GM23338 (cell line): Measurements from ENCODE around the gene PTPN5. TPM values are rescaled to one million over a fixed set of nuclear protein-coding genes. Genes with fewer than 3 reads are reported as not detected.

Experiments
- ATAC-seq: fragments of 200-7000 bp; cut with Tn5 transposase; 3 replicates; pipeline ENCODE4 v1.9.1; 2020
- DNase-seq: peaks from one replicate; pipeline ENCODE4 v3.0.0-alpha.2; 2015; ENCODE audit warnings: low spot score
- H2AFZ ChIP-seq: fragments of 200-600 bp; sonication (generic); 2 replicates; pipeline ENCODE4 v1.8.0; 2016; ENCODE audit warnings: antibody characterized with exemption, mild to moderate bottlenecking, moderate library complexity
- H3F3A ChIP-seq: fragments of 200-600 bp; sonication (generic); replicated peaks from 2 replicates; pipeline ENCODE4 v1.8.0; 2017; ENCODE audit warnings: antibody characterized with exemption, mixed run types, low read depth
- H3K27ac ChIP-seq: fragments of 200-600 bp; sonication (generic); 2 replicates; pipeline ENCODE4 v1.6.1; 2016; ENCODE audit warnings: low read depth
- H3K27me3 ChIP-seq: fragments of 200-600 bp; sonication (generic); 2 replicates; pipeline ENCODE4 v1.8.0; 2016; ENCODE audit warnings: mild to moderate bottlenecking, mixed run types, moderate library complexity; ENCODE audit not compliant: insufficient read depth
- H3K36me3 ChIP-seq: fragments of 200-600 bp; sonication (generic); 2 replicates; pipeline ENCODE4 v1.8.0; 2016; ENCODE audit warnings: mild to moderate bottlenecking; ENCODE audit not compliant: insufficient read depth
- H3K4me1 ChIP-seq: fragments of 200-600 bp; sonication (generic); 2 replicates; pipeline ENCODE4 v1.8.0; 2016; ENCODE audit warnings: mild to moderate bottlenecking, moderate library complexity; ENCODE audit not compliant: insufficient read depth
- H3K4me2 ChIP-seq: fragments of 200-600 bp; sonication (generic); 2 replicates; pipeline ENCODE4 v1.7.1; 2017; ENCODE audit warnings: mixed run types
- H3K4me3 ChIP-seq: fragments of 200-600 bp; sonication (generic); 2 replicates; pipeline ENCODE4 v1.6.1; 2016; ENCODE audit warnings: mixed run types
- H3K79me2 ChIP-seq: fragments of 200-600 bp; sonication (generic); replicated peaks from 2 replicates; pipeline ENCODE4 v1.8.0; 2017; ENCODE audit warnings: mild to moderate bottlenecking; ENCODE audit not compliant: insufficient read depth
- H3K9me2 ChIP-seq: fragments of 200-600 bp; sonication (generic); 2 replicates; pipeline ENCODE4 v1.8.0; 2017; ENCODE audit not compliant: insufficient read depth
- H4K20me1 ChIP-seq: fragments of 200-600 bp; sonication (generic); replicated peaks from 2 replicates; pipeline ENCODE4 v1.8.0; 2017; ENCODE audit warnings: mild to moderate bottlenecking; ENCODE audit not compliant: insufficient read depth
- H3K27ac Mint-ChIP-seq: 2 replicates; pipeline ENCODE4 v1.8.0; 2020; ENCODE audit warnings: inconsistent platforms, mild to moderate bottlenecking, moderate library complexity, mixed read lengths
- H3K27me3 Mint-ChIP-seq: 3 replicates; pipeline ENCODE4 v1.8.0; 2022; ENCODE audit warnings: low read depth, mild to moderate bottlenecking, moderate library complexity, mixed read lengths, inconsistent platforms; ENCODE audit not compliant: insufficient read depth, poor library complexity
- H3K36me3 Mint-ChIP-seq: 3 replicates; pipeline ENCODE4 v1.8.0; 2021; ENCODE audit warnings: low read depth, mild to moderate bottlenecking, inconsistent platforms, moderate library complexity, mixed read lengths
- H3K4me1 Mint-ChIP-seq: 3 replicates; pipeline ENCODE4 v1.8.0; 2020; ENCODE audit warnings: mild to moderate bottlenecking, inconsistent platforms, mixed read lengths
- H3K4me3 Mint-ChIP-seq: 3 replicates; pipeline ENCODE4 v1.8.0; 2021; ENCODE audit warnings: moderate library complexity, mild to moderate bottlenecking, inconsistent platforms, mixed read lengths
- H3K9me3 Mint-ChIP-seq: 3 replicates; pipeline ENCODE4 v1.8.0; 2020; ENCODE audit warnings: moderate library complexity, mild to moderate bottlenecking, inconsistent platforms, mixed read lengths
- CREB1 ChIP-seq: fragments of 250-450 bp; sonication (Bioruptor Pico); IDR thresholded peaks from 2 replicates; pipeline ENCODE4 v1.5.0; 2020; ENCODE audit warnings: low read depth, mild to moderate bottlenecking, moderate library complexity
- CTCF ChIP-seq, 2 experiments: fragments of 200-600 bp in 1 of 2; sonication (generic) in 1 of 2; conservative IDR thresholded peaks; 2 replicates each; pipeline versions ENCODE4 v1.5.1 to v1.6.1; 2016 to 2017; ENCODE audit warnings: antibody characterized with exemption in 2 of 2, low read depth in 2 of 2, mild to moderate bottlenecking in 2 of 2, moderate library complexity in 1 of 2
- EZH2 ChIP-seq: fragments of 200-600 bp; sonication (generic); IDR thresholded peaks from one replicate; pipeline ENCODE4 v1.8.0; 2017; ENCODE audit warnings: antibody characterized with exemption, mild to moderate bottlenecking, low read depth; ENCODE audit not compliant: unreplicated experiment
- EZH2phosphoT487 ChIP-seq: fragments of 200-600 bp; sonication (generic); IDR thresholded peaks from one replicate; pipeline ENCODE4 v1.8.1; 2018; ENCODE audit warnings: antibody characterized with exemption; ENCODE audit not compliant: unreplicated experiment
- NANOG ChIP-seq: IDR thresholded peaks from 2 replicates; pipeline ENCODE4 v1.6.1; 2016; ENCODE audit warnings: antibody characterized with exemption, borderline replicate concordance
- POLR2AphosphoS5 ChIP-seq: IDR thresholded peaks from 2 replicates; pipeline ENCODE4 v1.6.1; 2016; ENCODE audit warnings: antibody characterized with exemption, low read depth
- REST ChIP-seq: IDR thresholded peaks from one replicate; pipeline ENCODE4 v1.6.1; 2018; ENCODE audit warnings: antibody characterized with exemption; ENCODE audit not compliant: unreplicated experiment
- STAT1 ChIP-seq: IDR thresholded peaks from one replicate; pipeline ENCODE4 v1.6.1; 2016; ENCODE audit warnings: antibody characterized with exemption; ENCODE audit not compliant: unreplicated experiment
- ZNF114 ChIP-seq: fragments of 250-450 bp; sonication (Bioruptor Pico); IDR thresholded peaks from 2 replicates; pipeline ENCODE4 v1.5.0; 2020; ENCODE audit warnings: mild to moderate bottlenecking, moderate library complexity
- ZNF331 ChIP-seq: fragments of 250-450 bp; sonication (Bioruptor Pico); IDR thresholded peaks from 2 replicates; pipeline ENCODE4 v1.5.0; 2020; ENCODE audit warnings: low read depth, mild to moderate bottlenecking, moderate library complexity
- polyA plus RNA-seq: library from polyadenylated mRNA; unstranded; fragments of >200 nt; fragmentation: Nextera tagmentation; extraction: Ambion mirVana; gene quantifications from 2 replicates; pipeline ENCODE4 v1.2.1, GENCODE V29; 2016
- total RNA-seq: library from RNA; depleted of rRNA; stranded (reverse); fragments of >200 nt; shearing (Covaris generic); gene quantifications from 2 replicates; pipeline ENCODE4 v1.2.3, GENCODE V29; 2014

The PTPN5 gene
- total and polyA plus RNA-seq, 2 experiments from 2014 or later, result 3.7 to 5.7 TPM

GRCh38 chr11:18699269-18699596 is 92.4 kb downstream of the PTPN5 start:
- no peak overlapping the region for H3K27ac Mint-ChIP-seq
- ATAC-seq, result no peak
- Histone ChIP-seq H3K27ac (no peak overlapping the region), H3K9me2 (no peaks in the 10 kb centered on the region), H3F3A (0 out of 2 replicates have a peak, but pooled peaks cover 2% of the 10 kb centered on the region), H3K4me2 (peak overlapping the region; percentile 90), H3K4me3 (peak overlapping the region; percentile 76), H3K36me3 (no peaks in the 10 kb centered on the region), H3K27me3 (peaks cover 18% of the 10 kb centered on the region; the same call in 1 of the 2 replicates), H2AFZ (peak overlapping the region; percentile 97), H3K4me1 (peaks cover 7% of the 10 kb centered on the region; the same call in 1 of the 2 replicates), H4K20me1 (no peaks in the 10 kb centered on the region), H3K79me2 (no peaks in the 10 kb centered on the region)
- no peak for DNase-seq
- H3K9me3 Mint-ChIP-seq, result no peaks in the 10 kb centered on the region
- no peaks in the 10 kb centered on the region; the same call in 2 of the 3 replicates for H3K36me3 Mint-ChIP-seq
- peak overlapping the region; percentile 76 for H3K4me3 Mint-ChIP-seq
- peaks cover 13% of the 10 kb centered on the region for H3K27me3 Mint-ChIP-seq
- H3K4me1 Mint-ChIP-seq, result peaks cover 7% of the 10 kb centered on the region; the same call in 2 of the 3 replicates
- TF ChIP-seq STAT1 (no peak), CREB1 (CRISPR knock-in tag) (0 out of 2 replicates have a peak, but pooled peaks have one; percentile 33), REST (no peak)

DNA sequence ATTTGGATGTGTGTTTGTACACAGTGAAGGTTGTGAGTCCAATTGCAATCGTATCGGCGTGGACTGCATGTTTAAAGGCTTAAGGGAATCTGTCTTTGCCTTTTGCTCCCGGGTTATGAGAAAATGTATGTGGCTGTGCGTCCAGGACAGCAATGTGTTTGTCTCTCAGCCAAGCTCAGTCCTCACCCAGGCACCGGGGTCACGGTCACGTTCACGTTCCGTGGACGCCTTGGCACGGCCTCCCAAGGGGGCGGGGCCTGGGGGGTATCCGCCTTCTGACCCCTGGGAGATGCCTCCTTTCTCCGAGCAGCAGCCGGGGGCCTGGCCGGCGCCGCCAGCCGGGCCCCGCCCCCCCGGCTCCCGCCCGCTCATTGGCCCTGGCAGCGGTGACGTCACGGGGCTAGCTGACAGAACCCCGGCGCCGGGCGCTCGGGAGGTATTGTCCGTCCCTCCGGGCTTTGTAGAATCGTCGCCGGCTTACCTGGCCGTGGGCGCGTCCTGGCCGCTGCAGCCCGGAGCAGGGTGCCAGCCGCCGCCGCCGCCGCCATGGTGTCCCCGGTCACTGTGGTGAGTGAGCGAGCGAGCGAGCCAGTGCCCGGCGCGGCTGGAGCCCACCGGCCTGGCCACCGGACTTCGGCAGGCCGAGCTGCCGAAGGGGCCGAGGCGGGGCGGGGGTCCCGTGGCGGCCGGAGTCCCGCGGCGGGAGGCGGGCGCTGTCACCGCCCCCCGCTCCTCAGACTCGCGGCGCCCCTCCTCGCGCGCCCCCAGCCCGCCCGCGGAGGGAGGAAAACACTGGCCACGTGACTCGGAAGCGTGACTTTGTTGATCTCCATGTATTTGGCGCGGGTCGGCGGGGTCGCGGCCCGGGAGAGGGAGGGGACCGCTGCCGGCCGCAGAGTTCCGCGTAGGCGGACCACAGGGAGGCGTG is 93.0 kb downstream of the PTPN5 start, which contains the start of gene TMEM86A:
TSS of gene TMEM86A (plus strand) at position 439 of the 928 bp plus-strand sequence. CDS start at position 547, 108 bp downstream.
- H3K4me2 ChIP-seq, result peak within 1 kb of the TSS; percentile 90
- H3K36me3 ChIP-seq, result no peaks in the 10 kb centered on the region
- peak within 1 kb of the TSS; percentile 100 for H2AFZ ChIP-seq
- Mint-ChIP-seq H3K4me1 (peaks cover 7% of the 10 kb centered on the region; the same call in 2 of the 3 replicates), H3K4me3 (peak within 1 kb of the TSS; percentile 76), H3K36me3 (no peaks in the 10 kb centered on the region; the same call in 2 of the 3 replicates), H3K9me3 (no peaks in the 10 kb centered on the region), H3K27ac (no peak within 1 kb of the TSS), H3K27me3 (peaks cover 13% of the 10 kb centered on the region)
- DNase-seq (peak; percentile 96), ATAC-seq (peak; percentile 88)
- H3K27me3 ChIP-seq, result peaks cover 14% of the 10 kb centered on the region; the same call in 1 of the 2 replicates
- peaks cover 7% of the 10 kb centered on the region; the same call in 1 of the 2 replicates for H3K4me1 ChIP-seq
- no peaks in the 10 kb centered on the region for H4K20me1 ChIP-seq
- H3K9me2 ChIP-seq, result no peaks in the 10 kb centered on the region
- 0 out of 2 replicates have a peak, but pooled peaks cover 2% of the 10 kb centered on the region for H3F3A ChIP-seq
- H3K79me2 ChIP-seq, result no peaks in the 10 kb centered on the region
- H3K4me3 ChIP-seq, result peak within 1 kb of the TSS; percentile 76
- H3K27ac ChIP-seq, result no peak within 1 kb of the TSS
- TF ChIP-seq ZNF114 (CRISPR knock-in tag) (no peak), EZH2 (no peak), EZH2phosphoT487 (no peak), POLR2AphosphoS5 (peak; percentile 37; the same call in 1 of the 2 replicates), CREB1 (CRISPR knock-in tag) (peak; percentile 98), CTCF (conservative IDR thresholded peaks at IDR 0.05; ENCODE audit: low read depth in 2 of 2) (no peak), NANOG (no peak), ZNF331 (CRISPR knock-in tag) (no peak)
